ENCODE results near the gene SPOCK2. TPM values are rescaled to one million over a fixed set of nuclear protein-coding genes. Genes with fewer than 3 reads are reported as not detected.

Gene SPOCK2
- total and polyA plus RNA-seq, 2 donors (not counting 1 experiment from before 2014, with no cell fraction given) = 39.1 to 139 TPM

GRCh38 chr10:72090326-72090725, 2.0 kb upstream of the SPOCK2 start:
- no peak for ATAC-seq (ENCODE audit: low read depth)
- no peak for DNase-seq
- H3K9me3 Mint-ChIP-seq (ENCODE audit: insufficient read depth) = no peaks in the 10 kb centered on the region

More at GRCh38 chr10:72090326-72090725, 2.0 kb upstream of the SPOCK2 start:
- Mint-ChIP-seq H3K4me1 (peaks cover 39% of the 10 kb centered on the region), H3K27me3 (no peaks in the 10 kb centered on the region), H3K4me3 (no peak overlapping the region), H3K27ac (peak overlapping the region; percentile 84)
- TF ChIP-seq CTCF (IDR thresholded peaks at IDR 0.05) = no peak
- Histone ChIP-seq H3K79me2 (ENCODE audit: control insufficient read depth, insufficient read depth, low read length) (peaks cover 58% of the 10 kb centered on the region), H3K4me2 (replicated peaks; ENCODE audit: low read depth, low read length, poor library complexity, severe bottlenecking) (no peak overlapping the region), H4K20me1 (ENCODE audit: control insufficient read depth, insufficient read depth, low read length, poor library complexity, severe bottlenecking) (peaks cover 5% of the 10 kb centered on the region), H3K4me1 (ENCODE audit: control insufficient read depth in 2 of 2, insufficient read depth in 2 of 2, low read length in 2 of 2) (peaks cover 24 to 31% of the 10 kb centered on the region in 2 donors), H3K27ac (ENCODE audit: low read length in 2 of 2) (no peak overlapping the region), H3K9ac (ENCODE audit: low read length) (no peak overlapping the region), H3K4me3 (ENCODE audit: control extremely low read depth in 1 of 5, extremely low read depth in 1 of 5, insufficient read depth in 1 of 5, low read depth in 2 of 5, low read length in 4 of 5) (no peak overlapping the region), H2AFZ (ENCODE audit: insufficient read depth, low read depth, low read length, poor library complexity, severe bottlenecking) (no peak overlapping the region), H3K36me3 (replicated peaks in 1 of 2; ENCODE audit: control extremely low read depth in 1 of 2, control insufficient read depth in 1 of 2, extremely low read depth in 1 of 2, insufficient read depth in 2 of 2, low read length in 1 of 2) (peaks cover 0 to 10% of the 10 kb centered on the region in 2 experiments), H3K27me3 (replicated peaks in 1 of 4; ENCODE audit: control extremely low read depth in 1 of 4, control insufficient read depth in 3 of 4, insufficient read depth in 4 of 4, low read length in 3 of 4) (no peaks in the 10 kb centered on the region), H3K9me3 (ENCODE audit: control extremely low read depth in 1 of 3, control insufficient read depth in 2 of 3, insufficient read depth in 1 of 3, low read length in 2 of 3) (no peaks in the 10 kb centered on the region)
- WGBS (ENCODE audit: insufficient coverage) = 100% methylated on average over 2 of the region's 3 CpGs
- ChIA-PET CTCF (interaction anchor here (0.8 to 4.7 kb wide), 4 partner anchors 41 to 249 kb away, joined by 3 to 19 read pairs (median 5); no protein-coding TSS in a partner anchor), POLR2A (interaction anchor here (0.9 to 1.1 kb wide), 2 partner anchors 126 to 201 kb away, joined by 3 to 4 read pairs; partner anchors contain the start of genes ANAPC16 and ASCC1)
- intact Hi-C loops (cut with micrococcal nuclease) = no loop called here

Data from B cell (primary cell).